HEK293T (cell line): ENCODE results near the gene CRTC2.
"Not testable (repeated sequence)": the region's sequence is repeated elsewhere in the genome, so short reads cannot be mapped to it uniquely, and the experiment has no call there.

Source experiments
- CTCF ChIA-PET: fragments of 350-600 bp; formaldehyde crosslinking; extraction: SDS; loops from one replicate; lab custom pipeline; 2021; ENCODE audit warnings: antibody characterized with exemption, inconsistent platforms; lab: Yijun Ruan, JAX
- POLR2A ChIA-PET: fragments of 350-600 bp; formaldehyde crosslinking; extraction: SDS; loops from one replicate; lab custom pipeline; 2020; ENCODE audit warnings: antibody characterized with exemption, inconsistent platforms; lab: Yijun Ruan, JAX
- DNase-seq: peaks from one replicate; pipeline ENCODE4 v3.0.0; 2012; ENCODE audit warnings: mixed read lengths; ENCODE audit errors: extremely low spot score
- ARNT ChIP-seq: fragments of 450-650 bp; IDR thresholded peaks from 2 replicates; pipeline ENCODE4 v1.6.1; 2017; ENCODE audit warnings: mild to moderate bottlenecking
- BHLHE40 ChIP-seq: fragments of 450-650 bp; IDR thresholded peaks from 2 replicates; pipeline ENCODE4 v1.6.1; 2016; ENCODE audit warnings: mild to moderate bottlenecking, moderate library complexity, borderline replicate concordance
- CTBP1 ChIP-seq: fragments of 450-650 bp; IDR thresholded peaks from 2 replicates; pipeline ENCODE4 v1.6.1; 2016; ENCODE audit warnings: borderline replicate concordance
- ELF4 ChIP-seq: fragments of 450-650 bp; IDR thresholded peaks from 2 replicates; pipeline ENCODE4 v1.6.1; 2017; ENCODE audit warnings: antibody characterized with exemption
- FOXA1 ChIP-seq: fragments of 450-650 bp; IDR thresholded peaks from 2 replicates; pipeline ENCODE4 v1.6.1; 2016; ENCODE audit warnings: mild to moderate bottlenecking
- FOXK2 ChIP-seq: fragments of 450-650 bp; IDR thresholded peaks from 2 replicates; pipeline ENCODE4 v1.6.1; 2016; ENCODE audit warnings: mild to moderate bottlenecking
- FOXM1 ChIP-seq: fragments of 450-650 bp; IDR thresholded peaks from 2 replicates; pipeline ENCODE4 v1.6.1; 2017; ENCODE audit warnings: mild to moderate bottlenecking, borderline replicate concordance
- HDGF ChIP-seq: fragments of 450-650 bp; IDR thresholded peaks from 2 replicates; pipeline ENCODE4 v1.6.1; 2017; ENCODE audit warnings: antibody characterized with exemption, borderline replicate concordance
- L3MBTL2 ChIP-seq: fragments of 450-650 bp; conservative IDR thresholded peaks from 2 replicates; pipeline ENCODE4 v1.6.1; 2016; ENCODE audit warnings: mild to moderate bottlenecking
- LEF1 ChIP-seq: fragments of 450-650 bp; IDR thresholded peaks from 2 replicates; pipeline ENCODE4 v1.6.1; 2017; ENCODE audit warnings: mild to moderate bottlenecking, borderline replicate concordance
- NFRKB ChIP-seq: fragments of 450-650 bp; IDR thresholded peaks from 2 replicates; pipeline ENCODE4 v1.6.1; 2016; ENCODE audit warnings: mild to moderate bottlenecking, moderate library complexity
- PKNOX1 ChIP-seq: fragments of 450-650 bp; IDR thresholded peaks from 2 replicates; pipeline ENCODE4 v1.6.1; 2016
- SP1 ChIP-seq: fragments of 450-650 bp; IDR thresholded peaks from 2 replicates; pipeline ENCODE4 v1.6.1; 2017
- SUZ12 ChIP-seq: fragments of 450-650 bp; IDR thresholded peaks from 2 replicates; pipeline ENCODE4 v1.6.1; 2016; ENCODE audit warnings: mild to moderate bottlenecking
- TARDBP ChIP-seq: fragments of 450-650 bp; IDR thresholded peaks from 2 replicates; pipeline ENCODE4 v1.6.1; 2016
- ZNF384 ChIP-seq: fragments of 450-650 bp; IDR thresholded peaks from 2 replicates; pipeline ENCODE4 v1.6.1; 2016

The CRTC2 gene

GRCh38 chr1:153921080-153921802 lies 37.2 kb downstream of the CRTC2 start:
- CTCF ChIA-PET, result interaction anchor here (0.5 to 0.9 kb wide), 5 partner anchors 10 to 90 kb away, joined by 3 to 6 read pairs (median 3); partner anchors contain the start of gene DENND4B
- DNase-seq, result peak; percentile 6
- TF ChIP-seq L3MBTL2, result no peak
- no peak for TF ChIP-seq HDGF
- TF ChIP-seq ELF4, result no peak
- TF ChIP-seq TARDBP, result no peak
- no peak for TF ChIP-seq ARNT
- TF ChIP-seq FOXM1, result no peak
- TF ChIP-seq BHLHE40, result no peak
- TF ChIP-seq ZNF384, result no peak
- TF ChIP-seq SP1, result no peak
- TF ChIP-seq NFRKB, result no peak
- TF ChIP-seq FOXK2, result no peak
- no peak for TF ChIP-seq LEF1
- no peak for TF ChIP-seq FOXA1
- TF ChIP-seq PKNOX1, result no peak
- no peak for TF ChIP-seq CTBP1
- no peak for TF ChIP-seq SUZ12
- POLR2A ChIA-PET, result interaction anchor here (0.7 to 5.4 kb wide), 19 partner anchors 8 to 137 kb away, joined by 3 to 45 read pairs (median 4); partner anchors contain the start of genes CREB3L4, DENND4B, JTB and RAB13

GRCh38 chr1:153919876-153920852 lies 38.2 kb downstream of the CRTC2 start:
- CTCF ChIA-PET, result interaction anchor here (0.8 to 1.0 kb wide), 3 partner anchors 9 to 94 kb away, joined by 3 to 4 read pairs (median 3); no protein-coding TSS in a partner anchor
- POLR2A ChIA-PET, result interaction anchor here (1.1 to 5.4 kb wide), 5 partner anchors 38 to 99 kb away, joined by 3 to 45 read pairs (median 23); partner anchors contain the start of genes CREB3L4, RAB13 and SLC39A1
- DNase-seq, result peak; percentile 17
- TF ChIP-seq PKNOX1, result peak; percentile 88
- TF ChIP-seq ARNT, result no peak

GRCh38 chr1:153916297-153916696 lies 42.1 kb downstream of the CRTC2 start:
- POLR2A ChIA-PET, result interaction anchor here (0.8 kb wide), 1 partner anchor 51 kb away, joined by 3 read pairs; the partner anchor contains the start of gene CREB3L4
- CTCF ChIA-PET, result no interaction called here
- TF ChIP-seq ZNF384 (peak; percentile 27; the same call in 1 of the 2 replicates), SP1 (no peak), PKNOX1 (no peak)
- DNase-seq, result no peak

GRCh38 chr1:153912349-153912748 lies 46.1 kb downstream of the CRTC2 start:
- POLR2A ChIA-PET, result interaction anchor here (0.7 to 1.8 kb wide), 2 partner anchors 10 to 11 kb away, joined by 6 to 8 read pairs; partner anchors contain the start of gene GATAD2B
- no peak for DNase-seq
- CTCF ChIA-PET, result no interaction called here
- TF ChIP-seq HDGF (no peak), SUZ12 (no peak), FOXA1 (no peak), ELF4 (no peak), FOXM1 (no peak), FOXK2 (no peak), ZNF384 (no peak), PKNOX1 (no peak), ARNT (no peak), BHLHE40 (no peak), NFRKB (no peak)

- CTCF ChIA-PET, result interaction anchor here (1.2 kb wide), 1 partner anchor 9 kb away, joined by 3 read pairs; no protein-coding TSS in a partner anchor
- POLR2A ChIA-PET, result interaction anchor here (0.9 to 1.3 kb wide), 2 partner anchors 12 to 65 kb away, joined by 3 to 4 read pairs; partner anchors contain the start of gene GATAD2B
- DNase-seq, result not testable (repeated sequence)
Measured at GRCh38 chr1:153910560-153910959, 47.9 kb downstream of the CRTC2 start.
